HG02759 (cell line): ENCODE measurements around the gene TENM3.
A peak's percentile ranks its signal among the peaks of the same experiment; 100 is the strongest.

ENCODE experiments used
- ATAC-seq: cut with Tn5 transposase; IDR thresholded peaks from one replicate; pipeline ENCODE4 v1.9.1; 2021; ENCODE audit warnings: mild to moderate bottlenecking, moderate library complexity; ENCODE audit not compliant: unreplicated experiment

TENM3 gene

GRCh38 chr4:182447767-182448280, 204.6 kb downstream of the TENM3 start:
- no peak for ATAC-seq

DNA sequence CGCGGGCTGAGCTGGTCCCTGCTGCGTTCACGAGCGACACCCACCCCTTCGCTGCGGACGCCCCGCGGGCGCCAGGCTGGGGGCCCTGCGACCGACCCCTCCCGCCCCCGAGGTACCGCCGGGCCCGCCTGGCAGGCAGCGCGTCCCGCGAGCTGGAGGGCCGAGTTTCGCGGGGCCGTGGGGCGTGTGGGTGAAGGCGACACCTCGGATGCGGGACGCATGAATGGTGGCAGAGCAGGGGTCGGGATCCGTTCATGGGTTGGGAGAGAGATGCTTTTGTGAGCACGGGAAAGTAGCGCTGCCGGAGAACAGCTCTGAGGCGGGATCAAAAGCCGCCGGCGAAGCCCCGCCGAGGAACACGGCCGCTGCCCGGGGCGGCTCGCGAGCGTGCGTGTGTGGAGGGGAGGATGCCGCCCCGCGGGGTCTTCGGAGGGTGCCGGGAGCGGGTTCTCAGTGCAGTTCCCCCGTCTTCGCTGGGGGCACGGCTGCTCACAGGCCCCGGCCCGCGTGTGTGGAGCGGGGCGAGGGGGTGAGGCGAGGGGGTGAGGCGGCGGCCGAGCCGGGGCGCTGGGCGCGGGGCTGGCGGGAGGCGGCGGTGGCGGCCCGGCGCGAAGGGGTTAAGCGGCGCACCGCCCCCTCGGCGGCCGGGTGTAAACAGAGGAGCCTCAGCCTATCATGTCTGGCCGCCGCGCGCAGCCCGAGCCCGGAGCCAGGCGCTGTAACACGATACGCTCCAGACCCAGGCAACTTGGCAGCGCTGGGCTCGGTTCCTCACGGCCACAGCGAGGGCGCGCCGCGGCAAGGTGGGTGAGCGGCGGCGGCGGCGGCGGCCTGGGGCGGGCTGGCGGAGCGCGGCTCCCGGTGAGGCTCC, 205.3 kb downstream of the TENM3 start:
- ATAC-seq, result peak; percentile 94

DNA sequence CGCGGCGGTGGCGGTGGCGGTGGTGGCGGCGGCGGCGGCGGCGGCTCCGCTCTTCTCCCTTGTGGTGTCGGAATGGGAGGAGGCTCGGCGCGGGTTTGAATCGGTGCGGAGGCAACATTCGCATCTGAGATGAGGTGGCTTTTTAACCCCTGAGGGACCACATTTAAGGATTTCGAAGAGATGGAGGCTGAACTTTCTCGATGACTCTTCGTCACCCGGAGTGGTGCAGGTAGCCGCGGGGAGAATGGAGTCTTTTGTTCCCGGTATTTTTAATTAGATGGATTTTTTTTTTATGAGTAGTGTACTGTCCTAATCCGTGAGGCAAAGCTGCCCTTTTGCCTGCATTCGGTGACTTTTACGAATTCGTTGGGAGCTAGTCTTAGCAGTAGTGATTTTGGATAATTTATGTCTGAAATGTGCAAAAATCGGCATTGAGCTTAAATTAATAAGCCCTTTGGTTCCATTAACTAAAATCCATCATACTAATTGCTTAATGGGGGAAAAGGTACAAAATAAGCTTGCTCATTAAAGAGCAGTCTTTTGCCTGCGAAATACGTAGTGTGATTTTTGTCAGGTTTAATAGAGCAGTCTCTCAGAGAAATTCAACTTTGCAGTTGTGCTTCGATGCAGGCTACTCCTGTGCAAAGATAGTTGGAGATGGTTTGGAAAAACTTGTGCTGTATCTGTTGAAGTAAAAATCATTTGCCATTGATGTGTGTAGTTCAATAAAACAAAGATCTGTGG, 206.2 kb downstream of the TENM3 start:
- no peak for ATAC-seq

DNA sequence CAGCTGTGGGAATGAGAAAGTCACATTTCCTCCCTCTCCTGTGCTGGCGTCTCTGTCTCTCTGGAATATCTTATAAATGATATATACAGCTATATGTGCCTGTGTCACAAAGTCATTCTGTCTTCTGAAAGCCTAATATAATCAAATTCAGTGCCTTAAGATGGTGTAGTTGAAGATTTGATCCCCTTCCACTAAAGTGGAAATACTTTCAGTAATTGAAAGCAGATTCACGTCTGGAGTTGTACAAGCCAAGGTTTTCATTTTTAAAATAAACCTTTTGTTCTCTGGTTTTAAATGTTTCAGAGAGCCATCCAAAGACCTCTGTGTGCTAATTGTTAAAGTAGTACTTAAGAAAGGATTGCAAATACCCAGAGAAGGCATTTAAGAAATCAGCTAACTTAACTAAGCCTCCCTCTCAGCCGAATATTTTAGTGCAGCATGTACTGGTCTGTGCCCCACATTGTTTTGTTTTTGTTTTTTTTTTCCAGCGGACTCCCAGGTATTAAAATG, 206.8 kb downstream of the TENM3 start:
- ATAC-seq, result no peak

GRCh38 chr4:182451441-182451840, 208.2 kb downstream of the TENM3 start:
- ATAC-seq, result no peak

- ATAC-seq, result no peak
Observed at GRCh38 chr4:182453830-182454229, 210.6 kb downstream of the TENM3 start.

DNA sequence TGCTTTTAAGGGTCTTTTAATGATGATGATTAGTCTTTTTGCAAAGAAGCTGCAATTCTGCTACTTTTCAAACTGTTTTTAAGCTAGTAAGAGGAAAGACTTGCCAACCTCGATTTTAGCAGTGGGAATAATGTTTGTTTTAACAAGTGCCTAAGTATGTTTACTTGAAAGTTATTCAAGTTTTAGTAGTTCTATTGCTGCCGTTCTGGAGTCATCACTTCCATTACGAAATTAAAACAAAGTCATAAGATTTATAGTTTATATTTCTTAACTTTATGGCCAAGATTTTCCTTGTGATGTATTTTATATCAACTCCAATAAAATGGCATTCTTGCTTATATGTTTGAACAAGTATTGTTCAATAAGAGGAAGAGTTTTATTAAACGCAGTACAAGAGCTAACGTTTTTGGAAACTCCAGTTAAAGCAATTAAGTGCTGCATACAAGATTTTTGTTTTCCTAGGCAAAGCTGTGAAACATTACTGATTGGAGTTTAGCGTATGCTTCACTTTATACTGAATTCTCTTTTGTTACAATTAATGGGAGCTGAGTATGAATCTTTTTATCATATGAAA, 211.3 kb downstream of the TENM3 start:
- ATAC-seq, result no peak

- no peak for ATAC-seq
Observed at GRCh38 chr4:182465114-182465513, 221.9 kb downstream of the TENM3 start.

GRCh38 chr4:182465979-182466378, 222.8 kb downstream of the TENM3 start:
- ATAC-seq, result no peak

- no peak for ATAC-seq
Observed at GRCh38 chr4:182470215-182470614, 227.0 kb downstream of the TENM3 start.

GRCh38 chr4:182475539-182475938, 232.3 kb downstream of the TENM3 start:
- ATAC-seq, result no peak

DNA sequence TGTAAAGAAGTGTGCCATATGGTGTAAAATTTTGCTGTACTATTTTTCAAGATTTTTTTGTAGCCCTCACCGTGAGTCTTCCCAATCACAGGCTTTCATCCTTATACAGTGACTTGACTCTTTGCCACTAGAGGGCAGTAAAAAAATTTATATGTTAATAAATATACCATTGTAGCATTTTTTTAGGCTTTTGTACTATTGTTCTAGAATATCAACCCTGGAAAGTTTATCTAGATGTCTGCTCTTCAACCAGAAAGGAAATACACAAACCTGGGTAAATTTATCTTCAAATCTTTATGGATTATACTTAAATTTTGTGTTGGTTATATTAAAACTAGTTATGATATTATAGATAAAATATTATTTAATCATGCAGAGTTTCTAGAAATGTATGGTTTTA, 235.3 kb downstream of the TENM3 start:
- peak; percentile 59 for ATAC-seq

- no peak for ATAC-seq
Observed at GRCh38 chr4:182483685-182484084, 240.5 kb downstream of the TENM3 start.

- no peak for ATAC-seq
Observed at GRCh38 chr4:182486881-182487280, 243.7 kb downstream of the TENM3 start.

GRCh38 chr4:182488896-182489295, 245.7 kb downstream of the TENM3 start:
- ATAC-seq, result no peak

GRCh38 chr4:182489607-182490006, 246.4 kb downstream of the TENM3 start:
- ATAC-seq, result no peak

DNA sequence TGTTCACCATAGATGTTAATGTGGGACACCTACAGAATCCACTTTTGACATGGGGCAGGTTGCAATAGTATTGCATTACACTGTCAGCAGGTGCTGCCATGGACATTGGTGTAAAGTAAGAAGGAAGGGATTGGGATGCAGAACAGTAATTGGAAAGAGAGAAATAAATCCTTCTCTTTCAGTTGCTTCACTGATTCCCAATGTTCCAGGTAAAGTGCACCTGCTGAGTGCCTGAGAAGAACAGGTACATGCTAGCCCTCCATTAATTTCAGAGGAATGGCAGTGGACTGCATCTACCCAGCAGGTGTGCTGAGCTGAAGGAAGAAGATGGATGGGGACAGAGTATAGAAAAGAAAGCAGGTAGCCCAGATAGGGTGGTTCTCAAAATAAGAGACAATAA, 248.5 kb downstream of the TENM3 start:
- no peak for ATAC-seq

GRCh38 chr4:182492423-182492822, 249.2 kb downstream of the TENM3 start:
- peak; percentile 42 for ATAC-seq

DNA sequence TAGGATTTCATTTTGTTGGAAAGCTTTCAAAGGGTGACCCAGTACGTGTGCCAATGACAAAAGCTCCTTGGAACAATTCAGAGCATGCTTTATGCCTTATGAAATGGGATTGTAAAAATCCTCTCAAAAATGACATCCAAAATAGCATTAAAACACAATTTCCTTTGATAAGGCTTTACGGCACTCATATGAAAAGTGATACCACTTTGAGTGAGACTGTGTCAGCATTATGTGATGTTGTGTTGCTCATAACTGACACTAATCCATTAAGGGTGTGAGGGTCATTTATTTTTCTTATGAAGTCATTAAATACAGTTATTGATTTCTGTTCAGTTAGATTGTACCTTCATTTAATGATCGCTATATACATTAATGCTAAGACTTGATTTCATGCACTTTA, 250.2 kb downstream of the TENM3 start:
- ATAC-seq, result no peak

DNA sequence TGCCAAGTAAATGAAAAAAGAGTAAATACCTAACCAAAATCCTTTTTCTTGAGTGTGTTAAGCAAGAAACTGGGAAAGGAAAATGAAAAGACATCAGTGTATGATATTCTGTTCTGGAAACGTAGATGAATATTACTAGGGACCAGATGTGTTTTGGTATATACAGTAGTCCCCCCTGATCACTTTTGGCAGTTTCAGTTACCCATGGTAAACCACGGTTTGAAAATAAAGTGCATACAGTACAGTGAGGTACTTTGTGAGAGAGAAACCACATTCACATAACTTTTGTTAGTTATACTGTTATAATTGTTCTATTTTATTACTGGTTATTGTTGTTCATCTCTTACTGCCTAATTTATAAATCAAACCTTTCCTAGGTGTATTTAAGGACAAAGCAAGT, 250.9 kb downstream of the TENM3 start:
- ATAC-seq, result peak; percentile 57

- no peak for ATAC-seq
Observed at GRCh38 chr4:182495031-182495430, 251.8 kb downstream of the TENM3 start.
